Measurements from ENCODE around the gene CHCHD3. TPM values are rescaled to one million over a fixed set of nuclear protein-coding genes. Genes with fewer than 3 reads are reported as not detected.

Gene CHCHD3
- total and polyA plus RNA-seq, 2 of the 4 experiments (the other 2 are of a cell fraction), result 56.9 to 141 TPM

- no peak overlapping the region for H3K4me3 ChIP-seq (ENCODE audit: insufficient read depth, low read depth, low read length)
- H3K4ac ChIP-seq (ENCODE audit: low read depth, low read length), result no peak overlapping the region
- H3K27me3 ChIP-seq (ENCODE audit: control insufficient read depth, insufficient read depth, low read length), result no peaks in the 10 kb centered on the region; the same call in 1 of the 2 replicates
- WGBS, 2 experiments (ENCODE audit: extremely low coverage in 2 of 2, insufficient read length in 1 of 2), result no CpG with 5 or more reads among the region's 5 CpGs
- no peaks in the 10 kb centered on the region for H3K36me3 ChIP-seq (ENCODE audit: control insufficient read depth, insufficient read depth, low read length)
- H3K79me1 ChIP-seq (ENCODE audit: low read depth in 1 of 2, low read length in 2 of 2), result no peaks in the 10 kb centered on the region
- no peak overlapping the region for H3K27ac ChIP-seq (ENCODE audit: insufficient read depth, low read length)
- no peak overlapping the region for H3K9ac ChIP-seq (ENCODE audit: low read depth, low read length)
- no peak overlapping the region for H4K91ac ChIP-seq (ENCODE audit: insufficient read depth, low read depth, low read length)
- H3K9me1 ChIP-seq (ENCODE audit: insufficient read depth, low read length), result no peaks in the 10 kb centered on the region
- H4K20me1 ChIP-seq (ENCODE audit: insufficient read depth, low read length), result no peaks in the 10 kb centered on the region
- no peak overlapping the region for H4K8ac ChIP-seq (ENCODE audit: low read depth in 2 of 2, low read length in 2 of 2)
- H2BK120ac ChIP-seq (ENCODE audit: low read depth, low read length), result no peak overlapping the region
- H2BK15ac ChIP-seq (ENCODE audit: low read depth, low read length), result no peak overlapping the region
- dilution Hi-C loops (cut with HindIII; ENCODE audit: low sequenced_read_pairs, unreplicated experiment) (no loop called here), in situ Hi-C loops (cut with MboI; ENCODE audit: low sequenced_read_pairs) (no loop called here), intact Hi-C loops (cut with micrococcal nuclease) (no loop called here)
- ChIA-PET POLR2A (ENCODE audit: unreplicated experiment) (no interaction called here), CTCF (no interaction called here)
- DNase-seq (peak; percentile 93), ATAC-seq (ENCODE audit: low read depth) (peak; percentile 84)
- H3K4me2 ChIP-seq (ENCODE audit: low read depth, low read length), result no peak overlapping the region
- no peak overlapping the region for H3K14ac ChIP-seq (replicated peaks; ENCODE audit: low read depth, low read length)
- no peak overlapping the region for H2AK9ac ChIP-seq (replicated peaks; ENCODE audit: low read depth, low read length, poor library complexity)
- TF ChIP-seq POLR2A (IDR thresholded peaks at IDR 0.05; ENCODE audit: low read depth, low read length), result no peak
- peak; percentile 48 for TF ChIP-seq RCOR1 (IDR thresholded peaks at IDR 0.05; ENCODE audit: insufficient replicate concordance, low read length)
- peak; percentile 85 for TF ChIP-seq FOS (IDR thresholded peaks at IDR 0.05; ENCODE audit: low read depth, low read length)
- no peak for TF ChIP-seq CTCF (conservative IDR thresholded peaks at IDR 0.05; ENCODE audit: low read depth, low read length)
- TF ChIP-seq MXI1 (IDR thresholded peaks at IDR 0.05; ENCODE audit: borderline replicate concordance, low read depth, low read length), result no peak
- TF ChIP-seq RAD21 (IDR thresholded peaks at IDR 0.05; ENCODE audit: low read length), result no peak
- no peak for TF ChIP-seq SMC3 (IDR thresholded peaks at IDR 0.05; ENCODE audit: low read depth, low read length)
- peak; percentile 46; the same call in 1 of the 2 replicates for TF ChIP-seq BHLHE40 (IDR thresholded peaks at IDR 0.05; ENCODE audit: low read depth, low read length)
- no peak for TF ChIP-seq MAZ (IDR thresholded peaks at IDR 0.05; ENCODE audit: borderline replicate concordance, low read depth, low read length)
- TF ChIP-seq RFX5 (IDR thresholded peaks at IDR 0.05; ENCODE audit: low read depth, low read length), result no peak
- no peak for TF ChIP-seq ELK1 (IDR thresholded peaks at IDR 0.05; ENCODE audit: borderline replicate concordance, low read depth, low read length)
- peak; percentile 91 for TF ChIP-seq CEBPB (IDR thresholded peaks at IDR 0.05; ENCODE audit: low read depth, low read length)
- no peak for TF ChIP-seq NFE2L2 (IDR thresholded peaks at IDR 0.05; ENCODE audit: low read depth, low read length)
- TF ChIP-seq USF2 (IDR thresholded peaks at IDR 0.05; ENCODE audit: low read depth, low read length), result no peak
- no peak for TF ChIP-seq CHD1 (IDR thresholded peaks at IDR 0.05; ENCODE audit: low read depth, low read length)
- TF ChIP-seq MAFK (IDR thresholded peaks at IDR 0.05; ENCODE audit: low read depth, low read length), result no peak
- no peak overlapping the region for H2AFZ ChIP-seq (replicated peaks; ENCODE audit: low read length, poor library complexity)
- H4K5ac ChIP-seq (ENCODE audit: low read depth, low read length), result no peak overlapping the region
- H2BK5ac ChIP-seq (ENCODE audit: low read depth, low read length, poor library complexity, severe bottlenecking), result no peak overlapping the region
- H3K23ac ChIP-seq (ENCODE audit: low read depth, low read length), result no peak overlapping the region
- H2AK5ac ChIP-seq (ENCODE audit: low read depth, low read length), result no peak overlapping the region
- H3K56ac ChIP-seq (ENCODE audit: extremely low read depth, insufficient read depth, low read length), result no peak overlapping the region
- no peak overlapping the region for H2BK20ac ChIP-seq (ENCODE audit: low read depth, low read length)
- BruUV-seq (replicated peaks), result no TSS peak
- H3K9me3 ChIP-seq (ENCODE audit: control insufficient read depth, insufficient read depth, low read length), result peaks cover 8% of the 10 kb centered on the region; the same call in 1 of the 2 replicates
- H3K18ac ChIP-seq (ENCODE audit: low read depth, low read length), result no peak overlapping the region
- H3K4me1 ChIP-seq (ENCODE audit: control insufficient read depth, insufficient read depth, low read length), result peaks cover 4% of the 10 kb centered on the region; the same call in 1 of the 2 replicates
These were observed 342.5 kb downstream of the CHCHD3 start for GRCh38 chr7:132739271-132739955.
